Jurkat, Clone E6-1 (cell line): ENCODE data around the gene NCKAP5.
A peak's percentile ranks its signal among the peaks of the same experiment; 100 is the strongest.

Experiments
- DNase-seq: peaks from one replicate; pipeline ENCODE4 v3.0.0-alpha.2; 2011; ENCODE audit warnings: low read depth, low spot score
- H3K4me3 ChIP-seq: 2 replicates; pipeline ENCODE4 v1.5.1; 2011; ENCODE audit warnings: mild to moderate bottlenecking, low read length, control low read depth, moderate library complexity

Gene NCKAP5

DNA sequence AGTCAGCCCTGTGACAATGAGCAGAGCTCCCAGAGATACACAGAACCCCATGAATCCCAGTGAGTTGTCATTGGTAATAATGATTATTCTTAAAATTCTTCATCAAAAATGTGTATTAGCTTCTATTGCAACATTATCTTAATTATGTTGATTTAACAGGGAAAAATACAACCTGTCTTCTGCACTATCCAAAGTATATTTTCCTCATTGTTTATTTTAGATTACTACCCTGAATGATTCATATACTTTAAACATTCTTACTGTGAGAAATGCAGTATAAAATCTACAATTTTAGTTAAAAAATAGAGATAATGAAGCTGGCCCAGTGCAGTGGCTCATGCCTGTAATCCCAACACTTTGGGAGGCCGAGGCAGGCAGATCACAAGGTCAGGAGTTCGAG lies 773.0 kb downstream of the NCKAP5 start:
- no peak overlapping the region for H3K4me3 ChIP-seq
- no peak for DNase-seq

DNA sequence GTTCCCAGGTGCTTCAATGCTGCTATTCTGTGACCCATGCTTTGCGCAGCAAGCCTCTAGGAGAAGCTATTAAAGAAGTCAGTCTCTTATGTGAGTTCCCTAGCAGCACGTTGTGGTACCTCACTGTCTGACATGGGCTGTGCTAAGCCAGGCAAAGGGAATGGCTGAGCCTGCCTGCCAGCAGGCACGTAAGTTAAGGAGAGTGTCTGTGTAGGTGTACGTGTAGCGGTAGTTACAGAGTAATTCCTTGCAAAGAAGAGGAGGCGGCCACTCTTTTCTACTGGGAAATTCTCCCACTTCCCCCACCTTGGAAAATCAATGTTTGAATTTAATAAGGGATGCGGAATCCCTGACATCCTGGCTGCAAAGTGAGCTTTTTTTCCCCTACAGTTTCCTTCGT lies 774.7 kb downstream of the NCKAP5 start:
- H3K4me3 ChIP-seq: no peak overlapping the region
- DNase-seq: no peak

DNA sequence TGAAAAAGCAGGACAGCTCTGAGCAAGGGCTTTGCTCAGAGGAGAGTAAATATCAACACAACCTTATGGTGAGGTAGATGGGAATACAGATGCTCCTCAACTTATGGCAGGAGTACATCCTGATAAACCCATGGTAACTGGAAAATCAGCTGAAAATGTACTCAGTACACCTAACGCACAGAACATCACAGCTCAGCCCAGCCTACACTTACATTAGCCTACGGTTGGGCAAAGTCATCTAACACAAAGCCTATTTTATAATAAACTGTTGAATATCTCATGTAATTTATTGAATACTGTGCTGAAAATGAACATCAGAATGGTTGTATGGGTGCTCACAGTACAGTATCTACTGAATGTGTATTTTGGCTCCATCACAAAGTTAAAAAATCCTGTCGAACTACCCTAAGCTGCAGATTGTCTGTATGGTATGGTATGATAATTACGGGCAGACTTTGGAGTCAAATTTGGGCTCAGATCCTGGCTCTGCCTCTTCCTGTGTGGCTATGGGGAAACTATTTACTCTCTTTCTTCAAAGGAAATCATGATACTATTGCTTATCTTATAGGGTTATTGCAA lies 778.0 kb downstream of the NCKAP5 start:
- H3K4me3 ChIP-seq: no peak overlapping the region
- DNase-seq: no peak

GRCh38 chr2:132789066-132789465 lies 779.2 kb downstream of the NCKAP5 start:
- no peak overlapping the region for H3K4me3 ChIP-seq
- DNase-seq: no peak

DNA sequence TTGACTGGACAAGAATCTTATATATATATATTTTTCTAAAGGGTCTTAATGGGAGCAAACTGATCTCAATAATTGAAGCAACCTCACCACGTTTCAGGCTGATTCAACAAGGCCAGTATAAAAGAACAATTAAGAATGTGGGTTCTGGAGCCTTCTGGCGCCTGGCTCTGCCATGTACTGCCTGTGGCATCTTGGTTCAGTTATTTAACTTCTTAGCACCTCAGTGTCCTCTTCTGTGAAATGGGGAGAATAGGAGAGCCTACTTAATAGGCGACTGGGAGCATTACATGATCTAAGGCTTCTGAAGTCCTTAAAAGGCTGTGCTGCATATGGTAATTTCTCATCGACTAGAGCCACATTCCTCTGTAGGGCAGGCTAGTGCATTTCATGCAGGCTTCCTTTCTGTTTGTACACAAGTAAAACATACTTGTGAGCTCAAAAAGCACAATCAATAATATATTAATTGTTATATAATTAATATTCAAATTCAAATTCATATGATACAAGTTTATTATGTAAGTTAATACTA lies 779.9 kb downstream of the NCKAP5 start:
- DNase-seq: no peak
- H3K4me3 ChIP-seq: no peak overlapping the region

GRCh38 chr2:132783883-132784282 lies 784.4 kb downstream of the NCKAP5 start:
- no peak for DNase-seq
- H3K4me3 ChIP-seq: no peak overlapping the region

DNA sequence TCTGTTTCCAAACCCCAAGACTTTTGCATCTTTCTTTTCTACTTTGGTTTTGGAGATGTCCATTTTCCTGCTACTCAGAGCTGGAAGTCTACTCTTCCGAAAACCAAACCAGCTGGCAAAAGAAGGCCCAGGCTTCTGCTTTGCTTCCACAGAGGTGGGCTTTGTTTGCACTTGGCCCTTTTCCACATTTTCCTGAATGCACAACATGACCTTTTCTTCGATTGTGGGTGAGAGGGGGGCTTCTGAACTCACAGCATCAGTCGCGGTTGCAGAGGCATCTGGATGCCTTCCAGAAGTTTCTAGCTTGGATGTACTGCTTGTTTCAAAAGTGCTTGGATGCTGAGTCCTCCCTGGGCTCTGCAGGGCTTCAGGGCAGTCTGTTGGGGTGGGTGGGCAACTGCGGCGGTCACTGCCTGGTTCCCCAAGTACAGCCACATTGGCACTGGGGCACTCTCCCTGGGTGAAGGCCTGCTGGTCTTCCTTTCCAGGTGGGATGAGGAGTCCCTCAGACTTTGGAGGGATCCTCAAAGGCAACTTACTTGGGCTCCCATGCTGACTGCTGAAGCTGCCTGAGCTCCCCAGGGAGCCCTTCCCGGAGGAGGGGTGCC lies 786.0 kb downstream of the NCKAP5 start:
- H3K4me3 ChIP-seq: no peak overlapping the region
- no peak for DNase-seq

- no peak for DNase-seq
- no peak overlapping the region for H3K4me3 ChIP-seq
Measured at GRCh38 chr2:132780651-132781050, 787.6 kb downstream of the NCKAP5 start.

- no peak for DNase-seq
Measured at GRCh38 chr2:132779206-132779721, 789.0 kb downstream of the NCKAP5 start.

DNA sequence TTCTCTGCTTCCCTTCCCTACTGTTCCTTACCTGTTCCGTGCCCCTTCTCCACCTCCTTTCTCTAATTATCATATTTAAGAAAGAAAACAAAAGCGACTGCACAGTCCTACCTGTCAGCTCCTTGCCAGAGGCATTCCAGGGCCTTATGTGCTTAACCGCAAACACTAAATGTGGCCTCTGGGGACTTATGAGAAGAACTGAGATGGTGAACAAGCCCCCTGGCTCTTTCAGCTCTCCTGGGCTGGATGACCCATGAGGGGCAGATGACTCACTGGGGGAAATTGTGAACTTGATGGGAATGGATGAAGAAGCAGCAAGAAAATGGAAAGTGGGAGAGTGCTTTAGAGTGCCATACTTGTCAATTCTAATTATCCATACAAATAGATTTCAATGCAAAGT lies 792.0 kb downstream of the NCKAP5 start:
- DNase-seq: no peak
- H3K4me3 ChIP-seq: no peak overlapping the region

More at GRCh38 chr2:132779206-132779721, 789.0 kb downstream of the NCKAP5 start:
- H3K4me3 ChIP-seq: no peak overlapping the region

DNA sequence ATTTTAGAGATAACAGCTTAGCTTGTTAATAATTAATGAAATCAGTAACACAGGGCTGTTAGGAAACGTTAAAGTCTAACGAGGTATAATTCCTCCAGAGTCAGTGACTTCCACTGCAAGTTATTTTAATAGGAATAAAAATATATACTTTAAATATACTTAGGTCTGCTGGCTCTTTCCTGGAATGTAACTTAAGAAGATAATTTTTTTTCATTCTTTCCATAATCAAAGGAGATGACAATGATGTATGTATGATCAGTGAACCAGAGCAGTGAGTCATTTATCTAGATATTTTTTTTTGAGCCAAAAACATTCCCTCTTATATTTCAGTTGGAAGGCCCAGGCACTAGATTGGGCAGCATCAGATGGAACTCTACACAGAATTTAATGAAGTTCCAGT lies 794.1 kb downstream of the NCKAP5 start:
- H3K4me3 ChIP-seq: no peak overlapping the region
- no peak for DNase-seq

- DNase-seq: no peak
Measured at GRCh38 chr2:132773331-132773730, 794.9 kb downstream of the NCKAP5 start.

GRCh38 chr2:132772340-132772739 lies 795.9 kb downstream of the NCKAP5 start:
- H3K4me3 ChIP-seq: no peak overlapping the region
- DNase-seq: no peak

More at GRCh38 chr2:132773331-132773730, 794.9 kb downstream of the NCKAP5 start:
- no peak overlapping the region for H3K4me3 ChIP-seq

DNA sequence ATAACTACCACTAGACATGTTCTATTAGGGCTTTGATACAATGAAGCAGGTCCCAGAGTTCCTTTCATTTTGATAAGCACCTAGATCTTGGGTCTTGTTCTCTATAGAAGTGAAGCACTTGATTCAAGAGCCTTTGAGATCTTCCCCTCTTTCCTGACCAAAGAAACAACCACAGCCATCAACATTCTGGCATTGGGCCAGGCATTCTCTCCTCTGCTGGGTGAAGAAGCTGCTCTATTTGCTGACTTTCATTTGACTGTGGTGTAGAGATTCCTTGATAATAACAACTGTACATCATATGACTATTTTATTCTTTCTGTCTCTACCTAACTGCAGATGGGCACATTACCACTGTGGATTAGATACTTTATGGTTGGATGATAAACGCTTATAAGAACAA lies 801.7 kb downstream of the NCKAP5 start:
- DNase-seq: peak; percentile 30
- H3K4me3 ChIP-seq: no peak overlapping the region

DNA sequence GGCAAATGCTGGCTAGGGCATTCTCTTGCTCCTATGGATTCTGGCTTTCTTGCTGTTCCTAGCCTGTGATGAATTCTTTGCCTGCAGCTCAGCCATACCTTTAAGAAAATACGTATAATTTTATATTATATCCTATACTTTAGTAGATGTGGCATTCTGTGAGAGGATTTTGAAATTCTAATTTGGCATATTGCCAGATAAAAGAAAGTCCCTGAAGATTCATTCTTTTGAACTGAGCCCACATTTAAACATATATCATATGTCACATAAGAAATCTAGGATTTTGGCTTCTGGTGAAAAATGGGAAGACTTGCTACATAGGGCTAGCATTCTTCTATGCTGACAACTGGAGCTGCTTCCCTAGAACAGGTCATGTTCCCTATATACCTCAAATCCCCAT lies 806.8 kb downstream of the NCKAP5 start:
- no peak overlapping the region for H3K4me3 ChIP-seq
- no peak for DNase-seq

DNA sequence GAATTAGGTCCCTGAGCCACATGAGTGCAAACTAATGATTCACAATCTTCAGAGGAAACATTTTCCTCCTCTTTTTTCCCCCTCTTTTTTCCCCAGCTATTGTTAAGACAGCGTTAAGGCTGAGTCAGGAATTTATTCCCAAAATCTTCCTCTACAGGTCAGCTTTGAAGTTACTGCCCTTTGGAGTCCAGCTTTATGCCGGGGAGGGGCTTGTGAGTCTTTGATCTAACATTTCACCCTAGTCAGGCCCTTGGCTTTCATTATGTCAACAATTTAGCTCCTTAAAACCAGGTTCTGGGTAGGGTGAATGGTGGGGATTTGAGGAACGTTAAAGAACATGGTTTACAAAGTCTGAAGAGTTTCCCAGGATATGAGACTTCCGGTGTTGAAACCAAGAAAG lies 807.3 kb downstream of the NCKAP5 start:
- H3K4me3 ChIP-seq: no peak overlapping the region
- no peak for DNase-seq

DNA sequence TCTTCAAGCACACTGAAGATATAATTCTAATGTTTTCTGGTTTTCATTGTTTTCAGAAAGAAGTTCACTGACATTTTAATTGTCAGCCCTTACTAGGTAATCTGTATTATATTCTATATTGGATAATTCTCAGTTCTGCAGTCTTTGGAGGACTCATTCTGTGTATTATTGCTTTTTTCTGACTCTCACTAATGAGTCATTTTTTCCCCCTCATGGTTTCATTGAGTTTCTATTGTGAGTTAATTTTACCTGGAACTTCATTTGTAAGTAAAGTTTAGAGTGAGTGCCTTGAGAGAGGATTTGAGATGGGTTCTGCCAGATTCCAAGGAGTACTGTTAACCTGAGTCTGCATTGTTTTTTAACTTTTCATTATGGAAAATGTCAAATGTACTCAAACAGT lies 807.9 kb downstream of the NCKAP5 start:
- DNase-seq: no peak
- H3K4me3 ChIP-seq: no peak overlapping the region

- no peak overlapping the region for H3K4me3 ChIP-seq
- DNase-seq: no peak
Measured at GRCh38 chr2:132758995-132759394, 809.3 kb downstream of the NCKAP5 start.

- DNase-seq: no peak
- no peak overlapping the region for H3K4me3 ChIP-seq
Measured at GRCh38 chr2:132757676-132758075, 810.6 kb downstream of the NCKAP5 start.

DNA sequence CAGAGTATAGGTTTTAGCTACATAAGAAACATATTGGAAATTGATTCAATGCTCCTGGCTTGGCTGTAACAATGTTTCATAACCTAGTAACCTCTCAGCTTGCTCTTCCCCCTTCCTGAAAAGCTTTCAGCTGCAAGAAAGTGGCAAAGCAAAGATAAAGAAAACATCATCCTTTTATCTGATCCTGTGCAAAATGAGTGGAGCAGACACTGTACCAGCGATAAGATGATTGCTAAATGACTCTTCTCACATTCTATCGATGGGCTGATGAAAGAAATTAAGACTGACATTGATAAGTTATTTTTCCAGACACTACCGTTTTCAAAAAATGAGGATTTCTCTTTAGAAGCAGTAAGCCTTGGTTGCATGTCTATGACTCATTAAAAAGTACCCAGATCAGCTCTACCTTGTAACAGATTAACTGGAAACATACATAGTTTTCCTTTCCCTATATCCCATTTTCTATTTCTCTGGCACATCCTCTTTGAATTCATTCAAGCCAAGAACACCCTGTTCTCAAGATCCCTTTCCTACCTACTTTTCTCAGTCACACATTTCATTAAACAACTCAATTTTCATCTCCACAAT lies 811.2 kb downstream of the NCKAP5 start:
- no peak overlapping the region for H3K4me3 ChIP-seq
- no peak for DNase-seq
